Fibroblast of gingiva (primary cell): ENCODE measurements around the gene MACROH2A1.
A peak's percentile ranks its signal among the peaks of the same experiment; 100 is the strongest.
"Not testable (repeated sequence)": the region's sequence is repeated elsewhere in the genome, so short reads cannot be mapped to it uniquely, and the experiment has no call there.

Source experiments
- DNase-seq: peaks from one replicate; pipeline ENCODE4 v3.0.0-alpha.2; 2011; ENCODE audit warnings: low read depth

The MACROH2A1 gene

GRCh38 chr5:135376961-135377624 lies 21.9 kb downstream of the MACROH2A1 start:
- no peak for DNase-seq

GRCh38 chr5:135375040-135375793 lies 23.8 kb downstream of the MACROH2A1 start:
- DNase-seq = peak; percentile 77

DNA sequence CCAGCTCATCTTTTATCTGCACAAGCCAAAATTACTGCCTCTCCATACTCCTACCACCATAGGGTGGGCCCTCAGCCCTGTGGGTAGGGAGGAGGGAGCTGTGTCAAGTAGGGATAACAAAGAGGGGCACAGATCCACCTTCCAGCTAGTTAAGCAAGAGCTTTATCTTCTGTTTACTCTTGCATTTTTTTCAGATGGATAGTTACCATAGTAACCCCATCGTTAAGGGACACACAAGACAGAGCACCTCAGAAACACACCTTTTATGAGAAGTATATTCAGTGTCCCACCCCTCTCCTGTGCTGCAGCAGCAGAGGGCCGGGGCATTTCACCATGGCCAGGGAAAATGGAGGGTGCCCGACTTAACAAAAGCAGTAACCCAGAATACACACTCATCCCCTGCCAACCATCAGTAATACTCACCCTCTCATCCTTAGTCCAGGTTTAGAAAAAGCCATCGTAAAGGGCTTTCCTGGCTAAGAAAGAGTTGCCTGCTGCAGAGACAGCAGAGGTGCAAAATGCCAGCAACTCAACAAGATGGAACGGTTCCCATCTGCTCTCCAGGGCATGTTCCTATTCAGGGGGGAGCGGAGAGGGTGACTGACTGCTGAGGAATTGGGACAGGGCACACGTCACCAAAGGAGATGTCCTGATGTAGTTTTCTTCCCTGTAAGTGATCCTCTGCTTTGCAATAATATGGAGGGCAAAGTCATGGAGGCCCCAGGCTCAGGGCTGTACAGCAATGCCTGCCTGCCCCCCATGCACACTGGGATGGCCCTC lies 25.1 kb downstream of the MACROH2A1 start:
- DNase-seq = peak; percentile 63

GRCh38 chr5:135372654-135373381 lies 26.2 kb downstream of the MACROH2A1 start:
- no peak for DNase-seq

GRCh38 chr5:135371622-135372232 lies 27.3 kb downstream of the MACROH2A1 start:
- no peak for DNase-seq

DNA sequence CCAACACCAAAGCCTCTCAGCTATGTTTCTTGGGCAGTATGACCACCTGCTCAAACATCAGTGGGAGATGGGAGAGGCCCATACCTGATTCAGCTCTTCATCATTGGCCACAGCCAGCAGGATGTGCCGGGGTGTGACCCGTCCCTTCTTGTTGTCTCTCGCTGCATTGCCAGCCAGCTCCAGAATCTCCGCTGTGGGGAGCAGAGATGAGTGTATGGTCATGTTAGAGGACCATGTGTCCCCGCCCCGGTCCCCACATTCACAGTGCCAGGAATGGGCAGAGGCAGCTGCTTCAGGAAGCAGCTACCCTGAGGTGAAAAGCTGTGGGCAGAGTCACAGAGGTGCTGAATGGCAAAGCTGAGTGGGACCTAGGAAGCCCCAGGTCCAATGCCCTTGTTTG lies 29.1 kb downstream of the MACROH2A1 start:
- no peak for DNase-seq

DNA sequence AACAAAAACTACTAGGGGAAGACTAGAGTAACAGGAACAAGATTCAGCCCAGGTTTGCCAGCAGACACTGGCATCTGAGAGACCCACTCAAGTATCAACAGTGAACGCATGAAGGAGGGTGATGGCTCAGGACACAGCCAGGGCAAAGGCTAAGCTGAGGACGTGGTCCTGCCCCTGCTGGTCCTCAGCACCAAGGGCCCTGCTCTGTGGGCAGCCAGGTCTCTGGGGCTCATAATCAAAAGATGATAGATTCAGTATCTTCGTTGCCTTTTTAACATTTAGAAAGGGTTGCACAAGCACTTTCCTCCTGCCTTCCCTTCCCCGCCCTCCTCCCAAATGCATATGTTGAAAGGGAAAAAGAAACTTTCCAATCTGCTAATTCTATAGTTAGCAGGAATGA lies 31.5 kb downstream of the MACROH2A1 start:
- no peak for DNase-seq

DNA sequence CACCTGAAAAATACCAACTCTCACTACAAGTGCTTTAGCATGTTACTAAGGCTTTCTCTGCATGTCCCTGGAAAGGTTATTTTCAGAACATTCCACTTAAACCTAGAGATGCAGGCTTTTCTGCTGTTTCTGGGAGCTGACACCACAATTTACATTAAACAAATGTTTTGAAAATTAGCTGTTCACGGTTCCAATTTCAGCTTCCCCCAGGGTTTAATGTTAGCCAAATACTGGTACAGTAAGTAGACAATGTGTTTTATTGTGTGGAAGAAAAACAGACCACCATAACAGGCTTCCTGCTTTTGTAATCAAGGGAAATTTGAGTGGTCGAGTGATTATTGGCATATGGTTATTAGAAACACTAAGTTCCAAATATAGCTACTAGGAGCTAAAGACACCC lies 32.0 kb downstream of the MACROH2A1 start:
- DNase-seq = peak; percentile 65

GRCh38 chr5:135365281-135365680 lies 33.8 kb downstream of the MACROH2A1 start:
- no peak for DNase-seq

GRCh38 chr5:135364421-135365262 lies 34.4 kb downstream of the MACROH2A1 start:
- no peak for DNase-seq

DNA sequence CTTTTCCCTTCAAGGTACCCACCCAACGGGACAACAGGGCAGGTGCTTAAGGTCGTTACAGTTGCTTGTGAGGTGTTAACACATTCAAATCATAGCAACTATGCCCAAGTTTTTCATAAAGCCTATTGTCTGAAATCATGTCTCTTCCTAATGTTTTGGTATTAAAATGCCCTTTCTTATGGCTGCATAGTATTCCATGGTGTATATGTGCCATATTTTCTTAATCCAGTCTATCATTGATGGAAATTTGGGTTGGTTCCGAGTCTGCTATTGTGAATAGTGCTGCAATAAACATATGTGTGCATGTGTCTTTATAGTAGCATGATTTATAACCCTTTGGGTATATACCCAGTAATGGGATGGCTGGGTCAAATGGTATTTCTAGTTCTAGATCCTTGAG lies 35.7 kb downstream of the MACROH2A1 start:
- not testable (repeated sequence) for DNase-seq

- no peak for DNase-seq
Observed at GRCh38 chr5:135362102-135362501, 36.9 kb downstream of the MACROH2A1 start.

DNA sequence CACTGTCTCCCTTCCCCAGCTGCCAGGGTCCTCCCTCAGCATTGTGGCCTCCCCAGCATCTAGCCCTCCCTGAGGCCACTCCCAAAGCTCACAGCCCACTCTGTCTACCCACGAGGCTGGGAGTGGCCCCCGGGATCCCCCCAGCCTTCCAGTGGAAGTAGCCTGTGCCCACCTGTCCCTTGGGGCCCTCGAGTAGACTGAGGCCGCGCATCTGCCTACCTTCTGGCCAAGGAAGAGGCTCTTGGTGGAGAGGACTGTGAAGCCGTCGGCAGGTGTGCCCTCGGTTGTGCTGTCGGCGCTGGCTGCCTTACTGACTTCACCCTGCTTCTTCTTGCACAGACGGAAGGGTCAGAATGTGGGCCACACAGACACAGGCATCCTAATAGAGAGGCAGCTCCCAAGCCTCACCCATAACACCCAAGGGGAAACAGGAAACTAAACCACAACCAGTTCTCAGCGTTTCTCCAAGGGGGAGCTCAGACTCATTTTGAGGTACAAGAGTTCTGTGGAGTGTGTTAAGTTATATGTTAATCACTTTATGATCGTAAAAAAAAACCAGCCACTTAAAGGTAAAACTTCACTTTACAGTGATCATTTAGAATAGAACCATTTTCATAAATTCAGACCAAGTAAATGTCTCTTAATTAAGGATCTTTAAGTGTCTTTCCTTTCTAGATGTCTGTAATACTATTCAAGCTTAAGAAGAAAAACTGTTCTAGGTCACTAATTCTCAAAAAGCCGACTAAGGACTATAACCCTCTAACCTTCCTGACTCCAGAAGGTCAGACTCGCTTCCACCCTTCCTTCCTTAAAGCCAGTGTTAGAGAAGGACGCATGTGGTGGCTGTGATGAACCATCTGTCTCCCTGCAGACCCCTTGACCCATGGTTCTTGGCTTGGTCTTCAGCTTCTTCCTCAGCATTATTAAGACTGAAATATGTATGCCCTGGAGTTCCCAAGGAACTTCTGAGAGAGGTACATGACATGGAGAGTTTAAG lies 38.5 kb downstream of the MACROH2A1 start:
- DNase-seq = no peak

GRCh38 chr5:135359374-135360165 lies 39.5 kb downstream of the MACROH2A1 start:
- peak; percentile 77 for DNase-seq

GRCh38 chr5:135357685-135358084 lies 41.3 kb downstream of the MACROH2A1 start:
- DNase-seq = no peak

- peak; percentile 94 for DNase-seq
Observed at GRCh38 chr5:135356522-135357318, 42.3 kb downstream of the MACROH2A1 start.

- DNase-seq = no peak
Observed at GRCh38 chr5:135355169-135355568, 43.9 kb downstream of the MACROH2A1 start.
